ENCODE results near the gene PMM2.
"Not testable (repeated sequence)": the region's sequence is repeated elsewhere in the genome, so short reads cannot be mapped to it uniquely, and the experiment has no call there.

PMM2 gene

GRCh38 chr16:8788578-8789172 lies 9.0 kb upstream of the PMM2 start:
- H3K4me1 ChIP-seq (ENCODE audit: control insufficient read depth, insufficient read depth, low read length), result no peaks in the 10 kb centered on the region
- H3K27ac ChIP-seq (ENCODE audit: low read depth, low read length), result no peak overlapping the region
- H3K36me3 ChIP-seq (ENCODE audit: control insufficient read depth, insufficient read depth, low read length), result no peaks in the 10 kb centered on the region
- no peak overlapping the region for H3K4me3 ChIP-seq (ENCODE audit: low read length)
- no peak overlapping the region for H3K9ac ChIP-seq (ENCODE audit: low read length)
- H3K27me3 ChIP-seq (ENCODE audit: control insufficient read depth, insufficient read depth, low read length), result no peaks in the 10 kb centered on the region

- Histone ChIP-seq H3K9ac (ENCODE audit: low read length) (no peak overlapping the region), H3K27me3 (ENCODE audit: control insufficient read depth, insufficient read depth, low read length) (no peaks in the 10 kb centered on the region), H3K4me1 (ENCODE audit: control insufficient read depth, insufficient read depth, low read length) (peaks cover 12% of the 10 kb centered on the region), H3K27ac (ENCODE audit: low read depth, low read length) (no peak overlapping the region), H3K36me3 (ENCODE audit: control insufficient read depth, insufficient read depth, low read length) (no peaks in the 10 kb centered on the region), H3K4me3 (ENCODE audit: low read length) (no peak overlapping the region)
These were observed 2.5 kb upstream of the PMM2 start for GRCh38 chr16:8795091-8795490.

DNA sequence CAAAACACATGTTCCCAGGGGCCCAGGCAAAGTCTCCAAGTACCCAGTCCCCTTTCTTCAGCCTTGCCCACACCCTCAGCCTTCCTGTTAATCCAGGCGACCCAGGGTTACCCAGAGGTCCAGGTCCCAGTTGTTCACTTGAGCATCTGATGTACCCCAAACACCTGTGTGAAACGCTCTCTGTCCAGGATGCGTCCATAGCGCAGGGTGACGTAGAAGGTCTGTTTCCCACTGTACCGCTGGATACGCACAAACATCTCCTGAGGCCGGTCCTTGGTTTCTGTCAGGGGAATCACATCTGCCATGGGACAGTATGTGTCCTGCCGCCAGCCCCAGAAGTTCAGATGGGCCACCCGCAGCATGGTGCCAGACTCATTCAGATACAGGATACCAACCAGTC lies 1.8 kb upstream of the PMM2 start:
- Histone ChIP-seq H3K27me3 (ENCODE audit: control insufficient read depth, insufficient read depth, low read length) (no peaks in the 10 kb centered on the region), H3K9ac (ENCODE audit: low read length) (no peak overlapping the region), H3K27ac (ENCODE audit: low read depth, low read length) (no peak overlapping the region), H3K4me1 (ENCODE audit: control insufficient read depth, insufficient read depth, low read length) (peaks cover 12% of the 10 kb centered on the region), H3K36me3 (ENCODE audit: control insufficient read depth, insufficient read depth, low read length) (no peaks in the 10 kb centered on the region), H3K4me3 (ENCODE audit: low read length) (no peak overlapping the region)

GRCh38 chr16:8796469-8797363 lies 923 bp upstream of the PMM2 start:
- H3K27me3 ChIP-seq (ENCODE audit: control insufficient read depth, insufficient read depth, low read length), result no peaks in the 10 kb centered on the region
- H3K27ac ChIP-seq (ENCODE audit: low read depth, low read length), result peak overlapping the region; percentile 66
- H3K36me3 ChIP-seq (ENCODE audit: control insufficient read depth, insufficient read depth, low read length), result no peaks in the 10 kb centered on the region
- H3K4me1 ChIP-seq (ENCODE audit: control insufficient read depth, insufficient read depth, low read length), result peaks cover 12% of the 10 kb centered on the region
- H3K4me3 ChIP-seq (ENCODE audit: low read length), result peak overlapping the region; percentile 97
- peak overlapping the region; percentile 90 for H3K9ac ChIP-seq (ENCODE audit: low read length)

- peak overlapping the region; percentile 97 for H3K4me3 ChIP-seq (ENCODE audit: low read length)
- H3K36me3 ChIP-seq (ENCODE audit: control insufficient read depth, insufficient read depth, low read length), result peaks cover 4% of the 10 kb centered on the region
- H3K27me3 ChIP-seq (ENCODE audit: control insufficient read depth, insufficient read depth, low read length), result no peaks in the 10 kb centered on the region
- peaks cover 12% of the 10 kb centered on the region for H3K4me1 ChIP-seq (ENCODE audit: control insufficient read depth, insufficient read depth, low read length)
- peak overlapping the region; percentile 84 for H3K9ac ChIP-seq (ENCODE audit: low read length)
- peak overlapping the region; percentile 79 for H3K27ac ChIP-seq (ENCODE audit: low read depth, low read length)
These were observed 512 bp downstream of the PMM2 start for GRCh38 chr16:8798174-8798527.

DNA sequence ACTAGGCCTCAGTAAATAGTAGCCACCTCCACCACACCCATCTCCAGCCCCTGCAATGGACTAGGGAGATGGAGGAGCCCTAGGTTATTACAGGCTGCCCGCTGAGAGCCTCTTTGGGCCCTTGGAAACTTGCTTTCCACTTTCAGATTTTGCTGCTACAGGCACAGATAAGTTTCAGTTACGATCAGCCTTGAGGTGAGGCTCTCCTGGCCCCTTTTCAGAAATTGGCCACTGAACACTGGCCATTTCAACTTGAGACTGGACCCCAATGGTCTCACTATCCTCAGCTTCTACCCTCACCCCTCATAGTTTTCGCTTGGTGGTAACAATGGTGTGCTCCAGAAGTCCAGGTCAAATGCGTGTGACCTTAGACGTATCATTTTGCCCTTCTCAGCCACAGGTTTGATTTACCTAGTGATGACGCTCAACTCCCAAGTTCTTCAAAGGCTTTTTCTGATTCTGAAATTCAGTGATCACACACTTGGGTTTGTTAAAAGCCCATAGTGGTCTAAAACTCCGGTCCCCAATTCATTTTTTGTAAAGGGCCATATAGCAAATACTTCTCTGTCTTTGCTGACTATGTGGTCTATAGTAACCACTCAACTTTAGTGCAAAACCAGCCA lies 1.0 kb downstream of the PMM2 start:
- Histone ChIP-seq H3K27me3 (ENCODE audit: control insufficient read depth, insufficient read depth, low read length) (no peaks in the 10 kb centered on the region), H3K27ac (ENCODE audit: low read depth, low read length) (no peak overlapping the region), H3K4me1 (ENCODE audit: control insufficient read depth, insufficient read depth, low read length) (peaks cover 12% of the 10 kb centered on the region), H3K36me3 (ENCODE audit: control insufficient read depth, insufficient read depth, low read length) (peaks cover 5% of the 10 kb centered on the region), H3K9ac (ENCODE audit: low read length) (peak overlapping the region; percentile 13), H3K4me3 (ENCODE audit: low read length) (peak overlapping the region; percentile 97)

GRCh38 chr16:8801701-8802100 lies 4.1 kb downstream of the PMM2 start:
- no peak overlapping the region for H3K4me3 ChIP-seq (ENCODE audit: low read length)
- H3K4me1 ChIP-seq (ENCODE audit: control insufficient read depth, insufficient read depth, low read length), result peaks cover 7% of the 10 kb centered on the region
- no peak overlapping the region for H3K9ac ChIP-seq (ENCODE audit: low read length)
- H3K27me3 ChIP-seq (ENCODE audit: control insufficient read depth, insufficient read depth, low read length), result no peaks in the 10 kb centered on the region
- H3K36me3 ChIP-seq (ENCODE audit: control insufficient read depth, insufficient read depth, low read length), result peaks cover 14% of the 10 kb centered on the region
- H3K27ac ChIP-seq (ENCODE audit: low read depth, low read length), result no peak overlapping the region

DNA sequence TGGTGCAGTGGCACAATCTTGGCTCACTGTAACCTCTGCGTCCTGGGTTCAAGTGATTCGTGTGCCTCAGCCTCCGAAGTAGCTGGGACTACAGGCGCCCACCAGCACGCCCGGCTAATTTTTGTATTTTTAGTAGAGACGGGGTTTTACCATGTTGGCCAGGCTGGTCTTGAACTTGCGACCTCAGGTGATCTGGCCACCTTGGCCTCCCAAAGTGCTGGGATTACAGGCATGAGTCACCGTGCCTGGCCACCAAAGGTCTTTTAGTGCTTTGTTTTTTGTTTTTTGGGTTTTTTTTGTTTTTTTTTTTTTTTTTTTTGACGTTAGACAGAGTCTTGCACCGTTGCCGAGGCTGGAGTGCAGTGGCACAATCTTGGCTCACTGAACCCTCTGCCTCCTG lies 6.1 kb downstream of the PMM2 start:
- H3K27ac ChIP-seq (ENCODE audit: low read depth, low read length); H3K27me3 ChIP-seq (ENCODE audit: control insufficient read depth, insufficient read depth, low read length); H3K9ac ChIP-seq (ENCODE audit: low read length); H3K4me1 ChIP-seq (ENCODE audit: control insufficient read depth, insufficient read depth, low read length); H3K4me3 ChIP-seq (ENCODE audit: low read length): not testable (repeated sequence)
- H3K36me3 ChIP-seq (ENCODE audit: control insufficient read depth, insufficient read depth, low read length), result peaks cover 25% of the 10 kb centered on the region

- H3K4me1 ChIP-seq (ENCODE audit: control insufficient read depth, insufficient read depth, low read length), result peaks cover under 1% of the 10 kb centered on the region
- H3K27ac ChIP-seq (ENCODE audit: low read depth, low read length), result no peak overlapping the region
- H3K9ac ChIP-seq (ENCODE audit: low read length), result no peak overlapping the region
- H3K4me3 ChIP-seq (ENCODE audit: low read length), result no peak overlapping the region
- peaks cover 31% of the 10 kb centered on the region for H3K36me3 ChIP-seq (ENCODE audit: control insufficient read depth, insufficient read depth, low read length)
- H3K27me3 ChIP-seq (ENCODE audit: control insufficient read depth, insufficient read depth, low read length), result no peaks in the 10 kb centered on the region
These were observed 6.7 kb downstream of the PMM2 start for GRCh38 chr16:8804313-8804712.

GRCh38 chr16:8806272-8806983 lies 8.8 kb downstream of the PMM2 start:
- peaks cover 43% of the 10 kb centered on the region for H3K36me3 ChIP-seq (ENCODE audit: control insufficient read depth, insufficient read depth, low read length)
- no peak overlapping the region for H3K4me3 ChIP-seq (ENCODE audit: low read length)
- H3K27ac ChIP-seq (ENCODE audit: low read depth, low read length), result no peak overlapping the region
- no peak overlapping the region for H3K9ac ChIP-seq (ENCODE audit: low read length)
- no peaks in the 10 kb centered on the region for H3K4me1 ChIP-seq (ENCODE audit: control insufficient read depth, insufficient read depth, low read length)
- no peaks in the 10 kb centered on the region for H3K27me3 ChIP-seq (ENCODE audit: control insufficient read depth, insufficient read depth, low read length)

DNA sequence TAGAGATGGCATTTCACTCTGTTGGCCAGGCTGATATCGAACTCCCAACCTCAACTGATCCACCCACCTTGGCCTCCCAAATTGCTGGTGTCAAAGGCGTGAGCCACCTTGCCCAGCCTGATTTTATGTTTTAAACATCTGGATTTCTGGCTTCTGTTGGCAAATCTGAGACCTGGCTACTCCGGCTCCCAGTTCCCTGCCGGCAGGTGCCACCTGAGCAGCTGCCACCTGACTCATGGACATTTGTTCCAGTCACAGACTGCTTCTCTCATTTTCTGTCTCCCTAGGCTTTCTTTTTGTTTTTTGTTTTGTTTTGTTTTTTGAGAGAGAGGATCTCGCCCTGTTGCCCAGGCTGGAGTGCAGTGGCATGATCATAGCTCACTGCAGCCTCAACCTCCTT lies 9.6 kb downstream of the PMM2 start:
- peaks cover 50% of the 10 kb centered on the region for H3K36me3 ChIP-seq (ENCODE audit: control insufficient read depth, insufficient read depth, low read length)
- no peaks in the 10 kb centered on the region for H3K27me3 ChIP-seq (ENCODE audit: control insufficient read depth, insufficient read depth, low read length)
- no peak overlapping the region for H3K9ac ChIP-seq (ENCODE audit: low read length)
- H3K4me3 ChIP-seq (ENCODE audit: low read length), result no peak overlapping the region
- no peak overlapping the region for H3K27ac ChIP-seq (ENCODE audit: low read depth, low read length)
- no peaks in the 10 kb centered on the region for H3K4me1 ChIP-seq (ENCODE audit: control insufficient read depth, insufficient read depth, low read length)

- H3K36me3 ChIP-seq (ENCODE audit: control insufficient read depth, insufficient read depth, low read length), result peaks cover 55% of the 10 kb centered on the region
- no peak overlapping the region for H3K27ac ChIP-seq (ENCODE audit: low read depth, low read length)
- H3K4me3 ChIP-seq (ENCODE audit: low read length), result no peak overlapping the region
- no peak overlapping the region for H3K9ac ChIP-seq (ENCODE audit: low read length)
- H3K4me1 ChIP-seq (ENCODE audit: control insufficient read depth, insufficient read depth, low read length), result no peaks in the 10 kb centered on the region
- H3K27me3 ChIP-seq (ENCODE audit: control insufficient read depth, insufficient read depth, low read length), result no peaks in the 10 kb centered on the region
These were observed 10.4 kb downstream of the PMM2 start for GRCh38 chr16:8808009-8808408.

Data from rectal smooth muscle tissue (tissue), 1 donor.